Vagina (tissue), 2 donors: Measurements from ENCODE around the gene MRPS12.

Experiments
- CTCF ChIP-seq, 3 experiments: fragments of 450-650 bp in 2 of 3; fragments of 200-600 bp in 1 of 3; sonication (generic) in 1 of 3; IDR thresholded peaks; one replicate each; pipeline ENCODE4 v1.5.1; 2017 to 2019; ENCODE audit warnings: antibody characterized with exemption in 3 of 3, mild to moderate bottlenecking in 2 of 3, moderate library complexity in 2 of 3
- POLR2A ChIP-seq, 2 donors: fragments of 450-650 bp; IDR thresholded peaks; one replicate each; pipeline ENCODE4 v1.6.1; 2017; ENCODE audit warnings: antibody characterized with exemption in 2 of 2, mild to moderate bottlenecking in 2 of 2, moderate library complexity in 2 of 2
- POLR2AphosphoS5 ChIP-seq, 2 donors: sonication (generic); formaldehyde crosslinking; IDR thresholded peaks; one replicate each; pipeline ENCODE4 v1.9.0; 2017; ENCODE audit warnings: antibody characterized with exemption in 2 of 2, mild to moderate bottlenecking in 2 of 2, low read depth in 1 of 2; ENCODE audit not compliant: insufficient read depth in 1 of 2

GRCh38 chr19:38918526-38918925 lies 12.2 kb upstream of the MRPS12 start:
- no peak for TF ChIP-seq CTCF (IDR thresholded peaks at IDR 0.05)
- no peak for TF ChIP-seq POLR2A (IDR thresholded peaks at IDR 0.05)
- no peak for TF ChIP-seq POLR2AphosphoS5 (IDR thresholded peaks at IDR 0.05; ENCODE audit: insufficient read depth in 1 of 2, low read depth in 1 of 2)
